GM18505 (cell line): Measurements from ENCODE around the gene AP5Z1.

Source experiments
- ATAC-seq: cut with Tn5 transposase; IDR thresholded peaks from one replicate; pipeline ENCODE4 v1.9.1; 2021; ENCODE audit not compliant: unreplicated experiment
- POLR2A ChIP-seq: IDR thresholded peaks from 4 replicates; pipeline ENCODE4 v1.6.1; 2011; ENCODE audit warnings: borderline replicate concordance; ENCODE audit not compliant: insufficient read depth, insufficient read length; ENCODE audit errors: extremely low read depth

The AP5Z1 gene, protein sequence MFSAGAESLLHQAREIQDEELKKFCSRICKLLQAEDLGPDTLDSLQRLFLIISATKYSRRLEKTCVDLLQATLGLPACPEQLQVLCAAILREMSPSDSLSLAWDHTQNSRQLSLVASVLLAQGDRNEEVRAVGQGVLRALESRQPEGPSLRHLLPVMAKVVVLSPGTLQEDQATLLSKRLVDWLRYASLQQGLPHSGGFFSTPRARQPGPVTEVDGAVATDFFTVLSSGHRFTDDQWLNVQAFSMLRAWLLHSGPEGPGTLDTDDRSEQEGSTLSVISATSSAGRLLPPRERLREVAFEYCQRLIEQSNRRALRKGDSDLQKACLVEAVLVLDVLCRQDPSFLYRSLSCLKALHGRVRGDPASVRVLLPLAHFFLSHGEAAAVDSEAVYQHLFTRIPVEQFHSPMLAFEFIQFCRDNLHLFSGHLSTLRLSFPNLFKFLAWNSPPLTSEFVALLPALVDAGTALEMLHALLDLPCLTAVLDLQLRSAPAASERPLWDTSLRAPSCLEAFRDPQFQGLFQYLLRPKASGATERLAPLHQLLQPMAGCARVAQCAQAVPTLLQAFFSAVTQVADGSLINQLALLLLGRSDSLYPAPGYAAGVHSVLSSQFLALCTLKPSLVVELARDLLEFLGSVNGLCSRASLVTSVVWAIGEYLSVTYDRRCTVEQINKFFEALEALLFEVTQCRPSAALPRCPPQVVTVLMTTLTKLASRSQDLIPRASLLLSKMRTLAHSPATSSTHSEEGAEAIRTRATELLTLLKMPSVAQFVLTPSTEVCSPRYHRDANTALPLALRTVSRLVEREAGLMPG

DNA sequence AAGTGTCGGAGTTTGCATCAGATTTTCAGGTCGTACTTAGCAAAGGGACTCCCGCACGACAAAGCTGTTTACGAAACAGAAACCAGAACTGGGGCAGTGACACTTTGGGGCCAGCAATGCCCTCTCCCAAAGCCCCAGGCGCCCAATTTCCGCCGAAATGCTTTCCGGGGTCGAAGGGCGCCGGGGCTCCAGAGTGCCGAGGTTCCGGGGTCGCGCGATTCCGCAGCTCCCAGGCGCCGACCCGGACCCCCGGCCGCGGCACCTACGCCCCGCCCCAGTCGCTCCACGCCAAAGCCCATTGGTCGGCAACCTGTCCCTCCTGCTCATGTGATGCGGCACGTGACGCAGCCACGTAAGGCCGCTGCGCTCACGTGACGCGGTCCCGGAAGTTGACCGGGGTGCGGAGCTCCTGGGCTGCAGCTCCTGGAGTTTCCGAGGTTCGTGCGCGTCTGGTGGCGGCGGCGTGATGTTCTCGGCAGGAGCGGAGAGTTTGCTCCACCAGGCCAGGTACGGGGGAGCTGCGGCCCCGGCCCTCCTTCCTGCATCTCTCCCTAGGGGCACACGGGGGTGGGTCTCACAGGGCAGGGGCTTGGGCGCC lies at the start of gene AP5Z1:
AP5Z1 (plus strand) TSS at position 374 of the 598 bp plus-strand sequence; CDS start at position 467, 93 bp downstream.
- TF ChIP-seq POLR2A: peak; percentile 95
- peak; percentile 87 for ATAC-seq

DNA sequence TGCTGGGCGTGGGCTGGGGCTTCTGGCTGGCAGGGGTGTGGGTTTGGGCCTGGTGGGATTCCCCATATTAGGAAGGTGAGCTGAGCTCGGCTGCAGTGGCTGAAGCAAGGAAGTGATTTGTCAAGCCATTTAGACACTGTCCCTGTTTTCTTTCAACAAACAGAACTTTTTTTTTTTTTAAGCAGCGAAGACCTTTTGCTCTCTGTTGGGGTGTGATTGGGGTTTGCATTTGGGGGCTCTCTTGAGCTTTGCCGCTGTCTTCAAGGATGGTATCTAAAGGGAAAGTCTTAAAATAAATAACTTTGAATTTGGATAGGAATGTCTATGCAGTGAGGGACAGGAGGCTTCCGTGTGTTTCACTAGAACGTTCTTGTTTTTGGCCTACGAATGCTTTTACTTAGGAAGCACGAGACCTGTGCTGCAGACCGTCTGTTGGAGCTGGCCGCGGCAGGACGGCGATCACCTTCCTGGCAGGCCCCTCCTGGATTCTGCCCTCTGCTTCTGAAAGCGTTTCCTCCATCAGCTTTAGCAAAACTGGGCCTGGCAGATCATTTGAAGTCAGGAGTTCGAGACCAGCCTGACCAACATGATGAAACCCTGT lies 49.5 kb upstream of the AP5Z1 start:
- no peak for ATAC-seq
- no peak for TF ChIP-seq POLR2A

DNA sequence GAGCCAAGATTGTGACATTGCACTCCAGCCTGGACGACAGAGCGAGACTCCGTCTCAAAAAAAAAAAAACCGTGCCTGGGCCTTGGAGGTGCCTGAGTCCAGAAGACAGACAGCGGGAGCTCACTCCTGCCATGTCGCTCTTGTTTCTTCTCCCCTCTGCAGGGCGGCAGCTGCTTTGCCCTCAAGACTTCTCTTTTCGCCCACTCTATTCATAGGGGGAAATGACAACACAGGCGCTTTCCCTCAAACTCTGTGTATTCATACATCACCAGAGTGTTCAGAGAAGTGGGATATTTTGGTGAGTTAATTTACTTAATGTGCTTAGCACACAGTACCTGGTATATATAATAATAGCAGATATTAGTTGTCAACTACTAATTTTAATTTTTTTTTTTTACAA lies 48.9 kb upstream of the AP5Z1 start:
- ATAC-seq: no peak
- TF ChIP-seq POLR2A: no peak

DNA sequence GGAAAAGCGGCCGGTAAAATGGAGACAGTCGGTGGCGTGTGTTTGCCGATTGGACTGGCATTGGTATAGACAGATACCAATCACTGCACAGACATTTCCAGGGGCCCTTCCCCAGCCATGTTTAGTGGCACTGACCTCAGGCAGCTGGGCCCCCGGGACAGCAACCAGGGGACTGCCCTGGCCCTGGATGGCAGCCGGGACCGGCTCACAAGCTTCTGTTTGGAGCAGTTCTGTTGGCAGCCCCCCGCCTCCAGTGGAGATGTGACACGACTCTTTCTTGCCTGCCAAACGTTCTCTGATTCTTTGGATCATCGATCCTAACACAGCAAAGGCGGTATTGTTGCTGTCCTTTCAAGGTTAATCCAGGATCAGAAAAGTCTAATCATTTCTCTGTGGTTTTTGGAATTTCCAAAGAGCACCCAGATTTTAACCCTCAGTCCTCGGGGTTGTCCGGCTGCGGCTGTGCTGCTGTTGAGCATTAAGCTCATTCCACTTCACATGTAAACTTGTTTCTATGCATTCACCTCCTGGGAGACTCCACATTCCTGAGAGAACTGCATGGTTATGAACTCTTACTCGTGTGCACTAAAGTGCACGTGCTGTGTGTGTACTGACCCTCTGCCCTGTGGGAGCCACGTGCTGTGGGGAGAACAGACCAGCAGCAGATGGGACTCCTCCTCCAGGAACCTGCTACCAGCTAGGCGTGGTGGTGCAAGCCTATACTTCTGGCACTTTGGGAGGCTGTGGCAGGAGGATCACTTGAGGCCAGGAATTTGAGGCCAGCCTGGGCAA lies 47.3 kb upstream of the AP5Z1 start:
- no peak for ATAC-seq
- TF ChIP-seq POLR2A: no peak

DNA sequence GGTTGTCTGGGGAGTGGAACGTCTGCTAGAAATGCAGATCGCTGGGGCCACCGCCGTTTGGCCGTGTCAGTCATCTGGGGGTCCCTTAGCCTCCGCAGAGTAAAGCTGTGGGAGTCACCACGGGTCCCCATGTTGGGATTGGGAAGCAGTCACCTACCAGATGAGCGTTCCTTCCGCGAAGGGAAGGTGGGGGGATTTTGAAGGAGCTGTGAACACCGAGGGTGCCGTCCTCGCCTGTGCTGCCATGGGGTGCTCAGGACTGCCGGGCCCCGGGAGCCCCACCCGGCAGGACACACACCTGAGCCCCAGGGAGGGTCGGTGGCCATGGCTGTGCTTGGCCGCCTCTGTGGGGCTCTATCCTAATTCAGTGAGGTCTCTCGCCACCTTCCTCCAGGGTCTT lies 46.2 kb upstream of the AP5Z1 start:
- no peak for ATAC-seq
- TF ChIP-seq POLR2A: no peak

DNA sequence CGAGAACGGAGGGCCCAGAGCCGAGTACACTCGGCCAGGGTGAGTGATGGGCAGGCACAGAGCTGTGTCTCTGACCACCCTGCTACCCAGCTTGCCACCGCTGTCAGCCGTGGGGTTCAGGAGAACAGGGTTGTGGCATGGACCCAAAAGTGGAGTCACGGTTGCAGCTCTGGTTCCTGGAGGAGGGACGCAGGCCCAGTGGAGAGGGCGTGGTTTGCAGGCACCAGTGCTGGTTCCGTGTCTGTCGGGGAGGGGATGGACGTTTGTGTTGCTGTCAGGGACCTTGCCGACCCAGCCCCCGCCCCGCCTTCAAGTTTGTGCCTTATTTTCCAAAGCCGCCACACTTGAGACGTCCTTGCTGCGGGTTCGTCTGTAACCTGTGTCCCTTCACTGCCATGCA lies 45.1 kb upstream of the AP5Z1 start:
- TF ChIP-seq POLR2A: no peak
- ATAC-seq: no peak

DNA sequence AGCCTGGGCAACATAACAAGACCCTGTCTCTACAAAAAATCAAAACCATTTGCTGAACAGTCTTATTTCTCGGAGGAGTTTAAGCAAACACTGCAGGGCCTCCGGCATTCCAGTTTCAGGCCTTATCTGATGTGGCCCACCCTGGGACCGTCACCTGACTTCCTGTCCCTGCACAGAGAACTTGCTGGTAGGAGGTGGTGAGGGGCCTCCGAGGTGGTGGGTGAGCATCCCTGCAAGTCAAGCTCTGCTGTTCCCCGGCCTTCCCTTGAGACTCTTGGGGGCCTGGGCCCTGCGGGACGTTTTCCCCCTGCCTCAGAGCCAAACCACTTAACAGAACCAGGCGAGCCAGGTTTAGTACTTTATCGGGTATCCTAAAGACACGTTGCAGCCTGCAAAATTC lies 44.5 kb upstream of the AP5Z1 start:
- ATAC-seq: no peak
- TF ChIP-seq POLR2A: no peak

DNA sequence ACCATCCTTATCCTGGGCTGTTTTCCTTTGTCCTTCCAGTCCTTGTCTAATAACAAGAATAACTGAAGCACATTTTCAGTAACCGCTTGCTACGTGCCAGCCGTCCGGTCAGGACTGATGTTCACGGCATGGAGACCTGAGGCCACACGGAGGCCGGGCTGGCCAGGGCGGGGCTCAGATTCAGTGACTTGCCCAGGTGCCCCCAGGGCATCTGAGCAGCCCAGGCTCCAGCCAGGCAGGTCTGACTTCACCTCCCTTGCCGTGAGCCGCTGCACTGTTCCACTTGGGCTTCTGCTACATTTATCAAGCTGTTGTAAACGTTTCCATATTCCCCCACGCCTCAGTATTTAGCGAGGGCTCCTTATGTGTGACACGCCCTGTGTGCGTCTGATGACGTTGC lies 43.6 kb upstream of the AP5Z1 start:
- no peak for TF ChIP-seq POLR2A
- no peak for ATAC-seq

DNA sequence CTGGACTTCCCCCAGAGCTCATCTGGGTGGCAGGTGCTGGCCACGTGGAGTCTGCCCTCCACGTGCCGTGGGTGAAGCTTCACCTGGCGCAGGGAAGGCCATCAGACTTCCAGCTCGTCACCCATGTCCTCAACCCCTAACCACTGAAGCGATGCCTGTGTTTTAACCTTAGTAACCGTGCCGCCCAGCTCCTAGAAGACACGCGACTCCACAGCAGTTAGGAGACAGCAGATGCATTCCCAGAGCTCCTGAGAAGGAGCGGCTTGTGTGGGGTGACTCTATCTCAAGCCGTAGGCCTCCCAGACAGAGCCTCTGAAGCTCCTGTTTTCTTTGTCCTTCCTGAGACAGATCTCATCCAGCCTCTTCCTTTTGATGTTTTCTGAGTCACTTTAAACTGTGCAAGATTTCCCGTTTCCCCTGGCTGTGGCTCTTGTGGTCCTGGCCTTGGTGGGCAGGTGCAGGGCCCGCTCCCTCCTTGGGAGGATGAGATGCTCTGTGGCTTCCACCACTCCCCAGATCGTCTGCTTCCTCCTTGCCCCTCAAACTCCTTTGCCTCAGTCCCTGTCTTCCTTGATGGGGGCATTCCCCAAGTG lies 41.4 kb upstream of the AP5Z1 start:
- TF ChIP-seq POLR2A: no peak
- ATAC-seq: no peak

DNA sequence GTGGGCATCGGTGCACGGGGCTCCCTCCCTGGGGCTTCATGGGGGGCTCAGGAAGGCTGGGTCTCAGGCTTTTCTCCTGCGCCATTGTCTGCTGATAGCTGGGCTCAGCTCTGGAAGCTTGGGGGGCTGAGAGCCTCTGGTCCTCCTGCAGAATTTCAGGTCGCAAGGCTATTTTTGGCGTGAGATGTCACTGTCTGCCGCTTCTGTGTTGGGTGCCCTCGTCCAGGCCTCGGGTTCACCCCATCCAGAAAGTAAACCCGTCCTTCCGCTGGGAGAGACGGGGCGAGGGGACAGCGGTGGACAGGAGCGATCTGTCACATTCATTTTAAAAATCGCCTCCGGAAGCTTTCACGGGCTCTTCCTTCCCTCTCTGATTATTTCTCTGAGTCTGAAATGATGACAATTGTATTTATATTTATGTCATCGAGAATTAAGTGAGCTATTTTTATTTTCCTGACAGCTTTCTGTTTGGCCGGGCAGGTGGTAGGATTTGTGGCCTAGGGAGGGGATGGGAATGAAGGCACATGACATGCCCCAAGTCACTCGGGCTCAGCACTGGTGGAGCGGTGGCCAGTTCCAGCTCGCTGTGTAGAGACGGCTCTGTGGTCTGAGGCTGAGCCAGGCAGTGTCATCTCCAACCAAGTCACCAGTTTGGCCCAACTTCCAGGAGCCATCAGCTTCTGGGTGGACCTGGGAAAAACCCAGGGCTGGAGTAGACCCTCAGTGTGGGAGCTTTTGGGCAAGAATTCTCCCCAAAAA lies 40.7 kb upstream of the AP5Z1 start:
- no peak for ATAC-seq

DNA sequence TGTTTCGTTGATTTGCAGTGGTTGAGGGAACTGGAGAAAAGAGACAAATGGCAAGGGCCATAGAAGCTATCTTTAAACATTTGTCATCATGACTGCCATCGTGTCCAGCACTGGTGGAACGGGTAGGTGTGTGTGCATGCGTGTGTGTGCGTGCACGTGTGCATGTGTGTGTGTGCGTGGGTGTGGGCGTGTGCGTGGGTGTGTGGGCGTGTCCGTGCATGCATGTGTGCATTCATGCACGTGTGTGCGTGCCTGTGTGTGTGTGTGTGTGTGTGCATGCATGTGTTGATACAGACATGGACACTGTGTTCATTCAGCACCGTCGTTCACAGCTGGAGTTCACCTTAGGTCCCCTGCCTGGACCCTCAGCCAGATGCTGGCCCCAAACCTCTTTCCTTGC lies 38.1 kb upstream of the AP5Z1 start:
- no peak for ATAC-seq
- no peak for TF ChIP-seq POLR2A

More for the DNA sequence above, 40.7 kb upstream of the AP5Z1 start:
- TF ChIP-seq POLR2A: no peak
